NCI-H2227 treated with DMSO at 0.1 percent for 48 hours (cell line): ENCODE data around the gene ATP1A2.
"Not testable (repeated sequence)": the region's sequence is repeated elsewhere in the genome, so short reads cannot be mapped to it uniquely, and the experiment has no call there.

ENCODE experiments used
- DNase-seq: peaks from one replicate; lab custom pipeline; 2025; lab: John Stamatoyannopoulos, UW

The ATP1A2 gene

DNA sequence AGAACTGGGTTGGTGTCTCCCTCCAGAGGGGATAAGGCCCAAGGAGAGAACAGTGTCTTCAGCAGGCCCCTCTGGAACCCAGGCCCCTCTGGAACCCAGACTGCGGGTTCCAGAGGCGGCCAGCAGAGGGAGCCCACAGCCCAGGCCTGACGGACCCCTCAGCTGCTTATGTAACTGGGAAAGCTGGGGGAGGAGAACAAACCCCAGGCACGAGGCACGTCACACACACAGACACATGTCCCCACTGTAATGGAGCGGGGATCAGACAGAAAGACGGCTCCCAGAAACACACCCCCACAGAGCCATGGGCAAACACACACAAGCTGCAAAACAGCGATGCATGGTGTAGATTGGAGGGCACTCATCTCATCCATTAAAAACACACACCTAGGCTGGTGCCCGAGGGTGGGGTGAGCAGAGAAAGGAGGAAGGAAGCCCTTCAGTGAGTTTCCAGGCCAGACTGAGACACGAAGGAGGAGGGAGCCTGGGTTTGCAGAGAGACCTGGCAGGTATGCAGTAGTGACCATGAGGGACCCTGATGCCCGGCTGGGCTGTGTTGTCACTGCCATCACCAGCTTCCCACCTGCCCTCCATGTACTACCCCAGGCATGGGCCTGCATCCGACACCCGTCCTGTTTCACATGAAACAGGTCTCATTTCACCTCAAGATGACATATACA, 14.4 kb upstream of the ATP1A2 start:
- DNase-seq = peak; percentile 67

DNA sequence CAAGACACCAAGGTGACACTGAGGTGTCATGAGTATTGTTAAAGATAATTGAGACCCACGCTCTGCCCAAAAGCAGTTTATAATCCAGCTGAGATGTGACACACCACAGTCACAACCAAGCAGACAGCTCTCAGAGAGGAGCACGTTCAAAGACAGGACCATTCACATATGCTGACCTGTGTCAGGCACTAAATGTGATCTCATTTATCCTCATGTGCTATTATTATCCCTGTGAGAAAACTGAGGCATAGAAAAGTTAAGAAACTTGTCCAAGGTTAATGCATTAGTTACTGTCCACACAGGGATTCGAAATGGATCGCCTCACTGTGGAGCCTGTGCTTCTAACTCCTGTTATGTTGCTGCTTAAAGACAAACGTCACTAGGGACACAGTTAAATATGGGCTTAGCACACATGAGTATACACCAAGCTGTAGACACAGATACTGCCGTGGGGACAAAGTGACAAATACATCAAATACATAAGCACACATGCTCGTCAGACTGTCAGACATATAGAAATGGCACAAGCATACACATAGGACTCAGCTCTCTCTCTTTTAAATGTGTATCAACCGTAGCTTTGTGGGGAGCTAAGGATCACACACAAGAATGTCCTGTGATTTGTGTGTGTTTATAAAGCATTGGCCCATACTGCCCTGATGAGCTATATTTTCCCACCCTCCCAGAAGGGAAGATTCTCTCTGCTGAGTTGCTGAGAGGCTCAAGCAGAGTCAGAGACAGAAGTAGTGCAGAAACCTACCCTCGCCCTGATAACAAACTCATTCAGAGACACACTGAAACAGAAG, 13.6 kb upstream of the ATP1A2 start:
- no peak for DNase-seq

DNA sequence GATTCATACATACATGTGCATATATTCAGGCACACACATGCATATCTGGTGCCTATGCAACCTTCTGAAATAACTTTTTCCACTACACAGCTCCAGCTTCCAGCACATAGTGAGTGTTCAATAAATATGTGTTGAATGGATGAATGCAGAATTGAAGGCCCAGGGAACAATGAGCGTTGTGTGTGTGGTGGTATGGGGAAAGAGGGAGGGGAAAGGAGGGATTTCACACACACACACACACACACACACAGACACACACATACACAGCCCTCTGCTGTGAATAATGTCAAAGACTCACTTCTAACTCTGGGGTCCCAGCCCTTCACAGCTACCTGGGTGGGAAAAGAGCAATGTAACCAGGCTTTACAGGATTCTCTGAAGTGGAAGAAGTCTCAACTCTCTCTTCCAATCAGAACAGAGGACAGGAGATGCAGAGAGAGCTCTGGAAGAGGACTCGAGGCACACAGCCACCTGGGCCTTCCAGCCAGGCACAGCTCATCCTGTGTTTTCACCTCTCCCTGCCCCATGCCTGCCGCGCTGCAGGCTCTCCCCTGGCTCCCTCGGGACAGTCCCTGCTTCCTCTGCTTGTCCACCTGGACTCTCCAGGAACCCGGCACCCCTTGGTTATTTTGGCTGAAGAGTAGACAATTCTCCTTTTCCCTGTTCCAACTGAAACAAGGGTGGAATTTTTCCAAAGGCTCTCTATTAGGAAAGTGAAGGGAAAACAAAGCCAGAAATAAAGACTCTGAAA, 11.7 kb upstream of the ATP1A2 start:
- peak; percentile 10 for DNase-seq

- peak; percentile 33 for DNase-seq
Measured at GRCh38 chr1:160104486-160104885, 11.1 kb upstream of the ATP1A2 start.

DNA sequence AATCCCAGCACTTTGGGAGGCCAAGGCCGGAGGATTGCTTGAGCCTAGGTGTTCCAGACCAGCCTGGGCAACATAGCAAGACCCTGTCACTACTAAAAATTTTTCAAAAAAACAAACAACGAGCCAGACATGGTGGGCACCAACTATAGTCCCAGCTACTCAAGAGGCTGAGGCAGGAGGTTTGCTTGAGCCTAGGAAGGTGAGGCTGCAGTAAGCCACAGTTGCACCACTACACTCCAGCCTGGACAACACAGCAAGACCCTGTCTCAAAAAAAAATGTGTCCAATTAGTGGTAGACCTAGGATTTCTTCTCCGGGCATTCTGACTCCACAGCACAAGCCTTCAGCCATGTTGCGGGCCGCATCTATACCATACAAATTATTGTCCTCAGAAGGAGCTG, 10.4 kb upstream of the ATP1A2 start:
- no peak for DNase-seq

DNA sequence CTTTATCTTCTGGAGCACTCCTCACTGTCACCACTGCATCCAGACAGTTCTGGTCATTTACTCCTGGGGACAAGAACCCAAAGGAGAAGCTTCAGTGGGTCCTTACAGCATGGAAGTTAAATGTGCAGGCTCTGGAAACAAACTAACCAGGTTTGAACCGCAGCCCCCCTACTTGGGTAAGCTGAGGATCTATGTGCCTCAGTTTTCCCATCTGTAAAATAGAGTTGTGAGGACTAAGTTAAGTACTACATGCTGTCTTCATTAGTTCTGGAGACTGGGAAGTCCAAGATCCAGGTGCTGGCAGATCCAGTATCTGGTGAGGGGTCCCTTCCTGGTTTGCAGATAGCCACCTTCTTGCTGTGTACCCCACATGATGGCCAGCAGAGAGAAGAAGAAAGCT, 8.0 kb upstream of the ATP1A2 start:
- DNase-seq = no peak

GRCh38 chr1:160108888-160109662, 6.5 kb upstream of the ATP1A2 start:
- DNase-seq = no peak

- DNase-seq = no peak
Measured at GRCh38 chr1:160109686-160110085, 5.9 kb upstream of the ATP1A2 start.

- not testable (repeated sequence) for DNase-seq
Measured at GRCh38 chr1:160111462-160111861, 4.1 kb upstream of the ATP1A2 start.

DNA sequence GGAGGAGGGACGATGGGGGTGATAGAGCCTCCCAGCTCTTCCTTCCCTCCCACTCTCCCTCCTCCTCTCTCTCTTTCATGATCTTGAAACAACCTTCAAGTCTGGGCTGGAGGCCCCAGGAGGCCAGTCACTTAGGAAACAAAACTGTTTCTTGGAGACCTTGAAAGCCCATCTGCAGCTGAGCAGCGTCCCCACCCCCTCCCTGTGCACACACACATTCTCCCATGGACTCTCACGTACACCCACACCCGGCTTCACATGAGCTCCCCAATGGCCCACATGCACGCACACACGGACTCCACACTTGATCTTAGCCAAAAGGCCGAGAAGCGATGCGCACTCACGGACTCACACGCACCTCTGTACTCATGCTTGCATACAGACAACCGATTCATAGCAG, 3.2 kb upstream of the ATP1A2 start:
- DNase-seq = no peak

- no peak for DNase-seq
Measured at GRCh38 chr1:160113407-160113806, 2.2 kb upstream of the ATP1A2 start.

DNA sequence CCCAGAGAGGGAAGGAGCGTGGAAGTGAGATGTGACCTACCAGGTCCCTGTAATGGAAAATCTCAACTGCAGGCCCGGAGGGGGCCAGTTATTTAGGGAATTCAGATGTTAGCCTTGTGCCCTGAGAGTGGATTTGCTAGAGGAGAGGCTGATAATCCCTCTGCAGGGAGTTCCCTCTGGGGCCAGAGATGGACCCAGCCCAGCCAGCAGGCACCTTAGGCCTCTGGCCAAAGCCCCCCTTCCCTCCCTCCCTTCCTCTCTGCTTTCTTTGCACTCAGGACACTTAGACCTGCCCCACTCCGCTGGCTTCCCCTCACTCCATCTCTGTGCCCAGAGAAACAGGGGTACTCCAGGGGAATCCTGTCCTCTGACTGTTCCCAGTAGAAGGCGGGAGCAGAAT, 1.5 kb upstream of the ATP1A2 start:
- DNase-seq = no peak

DNA sequence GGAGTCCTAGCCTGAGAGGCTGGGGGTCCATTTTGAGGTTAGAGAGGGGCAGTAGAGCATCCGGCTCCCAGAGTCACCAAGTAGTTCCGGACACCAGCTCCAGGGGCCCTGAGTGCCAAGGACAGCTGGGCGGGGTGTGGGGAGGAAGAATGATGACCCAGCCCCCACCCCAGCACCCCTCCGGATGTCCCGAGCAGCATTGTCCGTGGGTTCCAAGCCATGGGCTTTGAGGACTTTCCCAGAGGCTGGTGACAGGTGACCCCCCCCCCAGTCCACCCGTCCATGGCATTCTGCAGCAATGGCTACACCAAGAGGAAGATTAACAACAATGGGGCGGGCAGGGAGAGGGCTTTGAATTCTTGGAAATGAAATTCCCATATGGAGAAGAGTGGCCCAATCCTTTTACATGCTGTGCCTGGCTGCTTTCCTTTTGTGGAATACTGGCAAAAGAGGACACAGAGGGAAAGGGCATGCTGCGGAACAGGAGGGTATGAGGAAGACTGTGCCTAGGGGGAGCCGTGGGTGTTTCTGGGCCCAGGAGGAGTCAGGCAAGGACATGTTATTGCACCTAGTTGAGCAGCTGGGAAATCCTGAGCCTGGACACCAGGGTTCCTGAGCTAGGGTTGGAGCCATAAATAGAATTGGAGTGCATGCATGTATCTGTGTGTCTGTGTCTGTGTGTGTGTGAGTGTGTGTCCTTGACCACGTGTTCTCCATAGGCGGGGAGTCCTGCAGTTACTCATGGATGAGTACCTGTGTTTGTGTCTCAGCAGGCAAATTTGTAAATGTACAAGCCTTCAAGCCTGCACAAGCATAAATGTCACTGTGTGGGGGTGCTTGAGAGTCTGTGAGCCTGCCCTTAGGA, 956 bp downstream of the ATP1A2 start:
- peak; percentile 6 for DNase-seq

- DNase-seq = no peak
Measured at GRCh38 chr1:160117300-160117699, 1.7 kb downstream of the ATP1A2 start.

GRCh38 chr1:160117709-160118183, 2.2 kb downstream of the ATP1A2 start:
- peak; percentile 10 for DNase-seq

DNA sequence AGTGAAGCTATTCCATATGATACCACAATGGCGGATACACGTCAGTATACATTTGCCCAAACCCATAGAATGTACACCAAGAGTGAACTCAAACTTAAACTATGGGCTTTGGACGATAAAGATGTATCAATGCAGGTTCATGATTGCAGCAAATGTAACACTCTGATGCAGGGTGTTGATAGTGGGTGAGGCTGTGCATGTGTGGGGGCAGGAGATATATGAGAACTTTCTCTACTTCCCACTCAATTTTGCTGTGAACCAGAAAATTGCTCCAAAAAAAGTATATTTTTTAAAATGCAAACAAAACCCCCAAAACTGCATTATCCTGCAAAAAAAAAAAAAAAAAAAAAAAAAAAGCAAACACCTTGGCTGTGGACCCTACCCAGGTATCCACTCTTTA, 3.4 kb downstream of the ATP1A2 start:
- no peak for DNase-seq

GRCh38 chr1:160120797-160121196, 5.2 kb downstream of the ATP1A2 start:
- no peak for DNase-seq

DNA sequence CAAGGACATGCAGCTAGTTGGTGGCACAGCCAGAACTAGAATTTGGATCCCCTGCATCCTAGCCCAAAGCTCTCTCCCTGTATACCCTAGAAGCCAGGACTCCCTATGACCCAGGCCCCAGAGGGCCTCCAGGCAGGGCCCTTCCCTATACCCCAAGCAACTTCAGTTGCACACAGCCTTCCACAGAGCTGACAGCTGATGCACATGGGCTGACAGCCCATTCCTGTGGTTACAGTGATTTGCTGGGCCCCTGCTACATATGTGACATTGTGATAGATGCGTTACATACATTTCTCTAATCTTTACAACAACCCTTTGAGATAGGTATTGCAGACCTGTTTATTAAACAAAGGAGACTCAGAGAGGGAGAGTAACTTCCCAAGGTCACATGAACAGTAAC, 5.8 kb downstream of the ATP1A2 start:
- DNase-seq = no peak

DNA sequence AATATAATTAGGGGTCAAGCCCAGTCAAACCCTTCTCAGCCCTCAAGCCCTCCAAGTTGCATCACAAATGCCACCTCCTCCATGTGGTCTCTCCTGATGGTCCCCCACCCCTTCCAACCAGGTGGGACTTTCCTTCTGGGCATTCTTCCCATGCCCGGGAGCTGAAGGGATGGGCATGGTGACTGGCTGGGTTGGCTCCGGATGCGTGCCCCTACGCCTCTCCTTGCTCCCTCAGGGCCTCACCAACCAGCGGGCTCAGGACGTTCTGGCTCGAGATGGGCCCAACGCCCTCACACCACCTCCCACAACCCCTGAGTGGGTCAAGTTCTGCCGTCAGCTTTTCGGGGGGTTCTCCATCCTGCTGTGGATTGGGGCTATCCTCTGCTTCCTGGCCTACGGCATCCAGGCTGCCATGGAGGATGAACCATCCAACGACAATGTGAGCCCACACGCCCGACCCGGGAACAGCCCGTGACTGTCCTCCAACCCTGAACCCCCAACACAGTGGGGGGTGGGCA, 7.5 kb downstream of the ATP1A2 start:
- DNase-seq = no peak

DNA sequence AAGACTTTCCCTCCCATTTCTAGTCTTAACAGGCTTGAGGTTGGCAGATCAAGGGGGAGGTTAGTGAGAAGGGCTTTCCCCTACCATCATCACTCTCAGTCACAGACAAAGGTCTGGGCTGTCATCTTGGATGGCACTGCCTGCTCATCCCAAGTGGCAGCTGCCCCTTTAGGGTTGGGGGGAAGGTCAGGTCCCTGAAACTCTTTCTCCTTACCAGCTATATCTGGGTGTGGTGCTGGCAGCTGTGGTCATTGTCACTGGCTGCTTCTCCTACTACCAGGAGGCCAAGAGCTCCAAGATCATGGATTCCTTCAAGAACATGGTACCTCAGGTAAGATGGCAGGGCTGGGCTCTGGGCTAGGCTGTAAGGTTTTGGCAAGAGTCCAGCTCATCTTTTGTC, 8.2 kb downstream of the ATP1A2 start:
- DNase-seq = no peak
